ENCODE results near the gene TIMM10B.

Gene TIMM10B

GRCh38 chr11:6472934-6473333 lies 8.4 kb upstream of the TIMM10B start:
- no peaks in the 10 kb centered on the region for H3K9me3 ChIP-seq (ENCODE audit: control insufficient read depth, insufficient read depth, low read length)
- H3K36me3 ChIP-seq (ENCODE audit: control insufficient read depth, low read length) = peaks cover 11% of the 10 kb centered on the region
- H3K79me2 ChIP-seq (ENCODE audit: control insufficient read depth, low read length) = no peaks in the 10 kb centered on the region
- no peaks in the 10 kb centered on the region for H3K9me2 ChIP-seq (replicated peaks; ENCODE audit: control insufficient read depth, low read length)
- no peaks in the 10 kb centered on the region; the same call in 1 of the 2 replicates for H3K27me3 ChIP-seq (ENCODE audit: control insufficient read depth, low read length)
- no peaks in the 10 kb centered on the region for H4K20me1 ChIP-seq (ENCODE audit: control insufficient read depth, insufficient read depth, low read depth, low read length)
- H3K4me3 ChIP-seq (ENCODE audit: low read length) = peak overlapping the region; percentile 88
- peaks cover 23% of the 10 kb centered on the region for H3K4me1 ChIP-seq (ENCODE audit: control insufficient read depth, low read length)
- TF ChIP-seq, protein P1, sequence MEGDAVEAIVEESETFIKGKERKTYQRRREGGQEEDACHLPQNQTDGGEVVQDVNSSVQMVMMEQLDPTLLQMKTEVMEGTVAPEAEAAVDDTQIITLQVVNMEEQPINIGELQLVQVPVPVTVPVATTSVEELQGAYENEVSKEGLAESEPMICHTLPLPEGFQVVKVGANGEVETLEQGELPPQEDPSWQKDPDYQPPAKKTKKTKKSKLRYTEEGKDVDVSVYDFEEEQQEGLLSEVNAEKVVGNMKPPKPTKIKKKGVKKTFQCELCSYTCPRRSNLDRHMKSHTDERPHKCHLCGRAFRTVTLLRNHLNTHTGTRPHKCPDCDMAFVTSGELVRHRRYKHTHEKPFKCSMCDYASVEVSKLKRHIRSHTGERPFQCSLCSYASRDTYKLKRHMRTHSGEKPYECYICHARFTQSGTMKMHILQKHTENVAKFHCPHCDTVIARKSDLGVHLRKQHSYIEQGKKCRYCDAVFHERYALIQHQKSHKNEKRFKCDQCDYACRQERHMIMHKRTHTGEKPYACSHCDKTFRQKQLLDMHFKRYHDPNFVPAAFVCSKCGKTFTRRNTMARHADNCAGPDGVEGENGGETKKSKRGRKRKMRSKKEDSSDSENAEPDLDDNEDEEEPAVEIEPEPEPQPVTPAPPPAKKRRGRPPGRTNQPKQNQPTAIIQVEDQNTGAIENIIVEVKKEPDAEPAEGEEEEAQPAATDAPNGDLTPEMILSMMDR (IDR thresholded peaks at IDR 0.05; ENCODE audit: low read depth, low read length, poor library complexity, severe bottlenecking) = no peak
- H3K4me2 ChIP-seq (ENCODE audit: low read length) = peak overlapping the region; percentile 97
- H3K27ac ChIP-seq (ENCODE audit: low read depth, low read length) = no peak overlapping the region
- H3F3A ChIP-seq (ENCODE audit: control insufficient read depth, insufficient read depth) = peaks cover 15% of the 10 kb centered on the region

DNA sequence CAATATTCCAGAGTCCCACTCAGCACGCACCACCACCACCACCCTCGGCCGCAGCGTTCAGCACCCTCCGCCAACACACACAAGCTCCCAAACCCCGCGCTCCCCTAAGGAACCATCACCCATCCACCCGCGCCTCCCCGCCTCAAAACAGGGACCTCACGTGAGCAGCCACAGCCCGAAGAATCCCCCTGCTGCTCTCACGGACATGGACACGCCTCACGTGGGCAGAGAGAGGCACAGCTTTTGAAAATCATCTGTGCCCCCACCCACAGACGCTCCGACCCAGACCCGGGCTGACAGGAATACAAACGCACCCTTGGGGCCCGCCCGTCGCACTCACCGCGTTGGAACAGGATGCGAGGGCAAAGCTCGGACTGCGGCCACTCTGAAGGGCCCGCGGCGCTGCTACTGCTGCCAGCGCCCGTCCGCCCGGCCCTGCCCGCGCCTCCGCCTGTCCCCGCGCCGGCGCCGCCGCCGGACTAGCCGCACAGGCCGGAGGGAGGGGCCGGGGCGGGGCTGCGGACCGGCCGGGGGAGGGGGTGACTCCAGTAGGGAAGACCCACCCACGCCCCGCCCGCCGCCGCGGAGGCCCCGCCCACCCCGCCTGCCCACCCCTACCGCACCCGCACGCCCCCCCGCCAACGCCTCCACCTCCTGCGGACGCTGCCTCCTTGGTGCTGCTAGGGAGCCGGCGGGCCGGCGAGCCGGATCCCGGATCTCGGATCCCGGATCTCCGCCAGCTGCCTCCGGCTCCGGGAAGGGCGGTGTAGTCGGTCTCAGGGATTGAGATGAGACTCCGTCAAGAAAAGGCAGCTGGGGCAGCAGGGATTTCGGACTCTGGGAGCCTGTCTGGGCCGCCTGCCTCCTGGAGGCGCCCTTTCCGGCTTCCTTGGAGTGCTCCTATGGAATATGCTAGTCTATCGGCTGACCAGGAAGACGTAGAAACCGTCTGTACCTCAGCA lies 7.6 kb upstream of the TIMM10B start, which contains the start of gene TRIM3:
Gene TRIM3, minus strand, starts transcription at position 491 of the 962 bp plus-strand sequence. CDS start 8,246 bp downstream, outside the sequence.
- peaks cover 19% of the 10 kb centered on the region for H3K36me3 ChIP-seq (ENCODE audit: control insufficient read depth, low read length)
- H3K79me2 ChIP-seq (ENCODE audit: control insufficient read depth, low read length) = peaks cover 2% of the 10 kb centered on the region; the same call in 1 of the 2 replicates
- TF ChIP-seq, protein P1 (IDR thresholded peaks at IDR 0.05; ENCODE audit: low read depth, low read length, poor library complexity, severe bottlenecking) = no peak
- TF ChIP-seq EZH2phosphoT487 (IDR thresholded peaks at IDR 0.05; ENCODE audit: borderline replicate concordance, low read length) = no peak
- peaks cover 23% of the 10 kb centered on the region for H3K4me1 ChIP-seq (ENCODE audit: control insufficient read depth, low read length)
- no peaks in the 10 kb centered on the region; the same call in 1 of the 2 replicates for H3K27me3 ChIP-seq (ENCODE audit: control insufficient read depth, low read length)
- H3K9me2 ChIP-seq (replicated peaks; ENCODE audit: control insufficient read depth, low read length) = no peaks in the 10 kb centered on the region
- H3F3A ChIP-seq (ENCODE audit: control insufficient read depth, insufficient read depth) = peaks cover 15% of the 10 kb centered on the region
- H3K27ac ChIP-seq (ENCODE audit: low read depth, low read length) = no peak within 1 kb of the TSS
- no peaks in the 10 kb centered on the region for H4K20me1 ChIP-seq (ENCODE audit: control insufficient read depth, insufficient read depth, low read depth, low read length)
- H3K4me3 ChIP-seq (ENCODE audit: low read length) = peak within 1 kb of the TSS; percentile 88
- no peaks in the 10 kb centered on the region for H3K9me3 ChIP-seq (ENCODE audit: control insufficient read depth, insufficient read depth, low read length)
- H3K4me2 ChIP-seq (ENCODE audit: low read length) = peak within 1 kb of the TSS; percentile 97

DNA sequence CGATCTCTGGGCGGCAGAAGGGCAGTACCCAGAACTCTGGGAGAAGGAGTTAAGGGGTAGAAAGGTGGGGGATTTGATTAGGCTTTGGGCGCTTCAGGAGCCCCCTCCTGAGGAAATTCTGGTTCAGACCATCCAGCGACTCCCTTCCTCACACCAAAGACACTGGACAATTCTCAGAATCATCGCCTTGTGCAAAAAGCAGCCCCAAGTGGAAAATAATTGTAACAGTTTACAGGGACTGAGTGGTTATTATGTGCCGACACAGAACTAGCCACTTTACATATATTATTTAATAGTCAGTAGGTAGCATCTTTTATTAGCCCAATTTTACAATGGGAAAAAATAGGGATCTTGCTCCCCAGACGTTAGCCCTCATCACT lies 6.9 kb upstream of the TIMM10B start:
- Histone ChIP-seq H4K20me1 (ENCODE audit: control insufficient read depth, insufficient read depth, low read depth, low read length) (no peaks in the 10 kb centered on the region), H3K4me3 (ENCODE audit: low read length) (peak overlapping the region; percentile 61), H3K27ac (ENCODE audit: low read depth, low read length) (no peak overlapping the region), H3K4me2 (ENCODE audit: low read length) (peak overlapping the region; percentile 97), H3K36me3 (ENCODE audit: control insufficient read depth, low read length) (peaks cover 26% of the 10 kb centered on the region), H3K4me1 (ENCODE audit: control insufficient read depth, low read length) (peaks cover 17% of the 10 kb centered on the region), H3K27me3 (ENCODE audit: control insufficient read depth, low read length) (no peaks in the 10 kb centered on the region; the same call in 1 of the 2 replicates), H3K9me2 (replicated peaks; ENCODE audit: control insufficient read depth, low read length) (no peaks in the 10 kb centered on the region), H3F3A (ENCODE audit: control insufficient read depth, insufficient read depth) (peaks cover 15% of the 10 kb centered on the region), H3K79me2 (ENCODE audit: control insufficient read depth, low read length) (peaks cover 7% of the 10 kb centered on the region), H3K9me3 (ENCODE audit: control insufficient read depth, insufficient read depth, low read length) (no peaks in the 10 kb centered on the region)
- TF ChIP-seq, protein P1 (IDR thresholded peaks at IDR 0.05; ENCODE audit: low read depth, low read length, poor library complexity, severe bottlenecking) = no peak
- TF ChIP-seq EZH2phosphoT487 (IDR thresholded peaks at IDR 0.05; ENCODE audit: borderline replicate concordance, low read length) = no peak
